Uterus (tissue), 4 donors: ENCODE measurements around the gene OTOG. TPM values are rescaled to one million over a fixed set of nuclear protein-coding genes. Genes with fewer than 3 reads are reported as not detected.

Source experiments
- DNase-seq, 2 donors: peaks; one replicate each; pipeline ENCODE4 v3.0.0-alpha.2; 2019 to 2020
- H3K27ac ChIP-seq, 2 donors: fragments of 200-600 bp; sonication (generic); 1 replicate in 1 of 2; 2 replicates in 1 of 2; pipeline ENCODE4 v1.5.1; 2016 to 2018
- H3K27me3 ChIP-seq, 2 donors: fragments of 200-600 bp; sonication (generic); one replicate each; pipeline ENCODE4 v1.5.1; 2018 to 2019; ENCODE audit warnings: control low read depth in 1 of 2
- H3K36me3 ChIP-seq, 2 donors: fragments of 200-600 bp; sonication (generic); one replicate each; pipeline ENCODE4 v1.5.1; 2019; ENCODE audit warnings: control low read depth in 1 of 2
- H3K4me1 ChIP-seq, 2 donors: fragments of 200-600 bp; sonication (generic); one replicate each; pipeline ENCODE4 v1.5.1; 2018 to 2019; ENCODE audit warnings: control low read depth in 1 of 2
- H3K4me3 ChIP-seq, 2 donors: fragments of 200-600 bp; sonication (generic); 1 replicate in 1 of 2; 2 replicates in 1 of 2; pipeline ENCODE4 v1.5.1; 2018 to 2019; ENCODE audit warnings: mild to moderate bottlenecking in 1 of 2
- H3K9me3 ChIP-seq, 2 donors: fragments of 200-600 bp; sonication (generic); one replicate each; pipeline ENCODE4 v1.5.1; 2019; ENCODE audit warnings: control low read depth in 1 of 2
- CTCF ChIP-seq, 4 experiments: fragments of 200-600 bp in 2 of 4; fragments of 450-650 bp in 2 of 4; sonication (generic) in 2 of 4; IDR thresholded peaks; one replicate each; pipeline ENCODE4 v1.5.1; 2016 to 2019; ENCODE audit warnings: antibody characterized with exemption in 4 of 4, mild to moderate bottlenecking in 2 of 4, moderate library complexity in 1 of 4
- POLR2A ChIP-seq, 2 donors: fragments of 450-650 bp; IDR thresholded peaks; one replicate each; pipeline ENCODE4 v1.6.1; 2016; ENCODE audit warnings: antibody characterized with exemption in 2 of 2, mild to moderate bottlenecking in 1 of 2, moderate library complexity in 1 of 2
- intact Hi-C: fragments of 100-400 bp; cut with DNase I; formaldehyde crosslinking; loops from one replicate; pipeline ENCODE4 v1.15.1; 2023; ENCODE audit warnings: low total_unique reads
- total RNA-seq, 4 donors: library from RNA; depleted of rRNA in 3 of 4; stranded (reverse); fragments of >200 nt in 3 of 4; gene quantifications; one replicate each; pipeline versions ENCODE4 v1.1.0 to v1.2.4, GENCODE V29; 2014 to 2023
- donor health status: DM: yes; HTN: yes; CAD: no.

The OTOG gene
- total RNA-seq, 4 donors from 2014 or later, result under 0.01 TPM; not detected in 3

- H3K4me1 ChIP-seq, result no peaks in the 10 kb centered on the region
- H3K9me3 ChIP-seq, result no peaks in the 10 kb centered on the region
- H3K27me3 ChIP-seq, result no peaks in the 10 kb centered on the region
- no peak overlapping the region for H3K27ac ChIP-seq
- intact Hi-C loops, result no loop called here
- no peak for TF ChIP-seq POLR2A (IDR thresholded peaks at IDR 0.05)
- no peak for TF ChIP-seq CTCF (IDR thresholded peaks at IDR 0.05)
- DNase-seq, result no peak
- H3K36me3 ChIP-seq, result no peaks in the 10 kb centered on the region
- no peak overlapping the region for H3K4me3 ChIP-seq
Observed at GRCh38 chr11:17631702-17632365, 84.8 kb downstream of the OTOG start.

GRCh38 chr11:17633279-17633986 is 86.4 kb downstream of the OTOG start:
- no peaks in the 10 kb centered on the region for H3K4me1 ChIP-seq
- DNase-seq, result no peak
- H3K36me3 ChIP-seq, result no peaks in the 10 kb centered on the region
- no peak overlapping the region for H3K27ac ChIP-seq
- TF ChIP-seq CTCF (IDR thresholded peaks at IDR 0.05) (no peak), POLR2A (IDR thresholded peaks at IDR 0.05) (no peak)
- no peak overlapping the region for H3K4me3 ChIP-seq
- intact Hi-C loops, result no loop called here
- no peaks in the 10 kb centered on the region for H3K9me3 ChIP-seq
- H3K27me3 ChIP-seq, result no peaks in the 10 kb centered on the region

- intact Hi-C loops, result no loop called here
- no peak for TF ChIP-seq CTCF (IDR thresholded peaks at IDR 0.05)
- TF ChIP-seq POLR2A (IDR thresholded peaks at IDR 0.05), result no peak
- Histone ChIP-seq H3K27ac (no peak overlapping the region), H3K36me3 (no peaks in the 10 kb centered on the region), H3K4me3 (no peak overlapping the region), H3K27me3 (no peaks in the 10 kb centered on the region), H3K4me1 (no peaks in the 10 kb centered on the region), H3K9me3 (no peaks in the 10 kb centered on the region)
- DNase-seq, result no peak
Observed at GRCh38 chr11:17633987-17634775, 87.1 kb downstream of the OTOG start.

GRCh38 chr11:17634776-17635550 is 87.9 kb downstream of the OTOG start:
- Histone ChIP-seq H3K36me3 (no peaks in the 10 kb centered on the region), H3K4me3 (no peak overlapping the region), H3K27ac (no peak overlapping the region), H3K4me1 (no peaks in the 10 kb centered on the region), H3K27me3 (no peaks in the 10 kb centered on the region), H3K9me3 (no peaks in the 10 kb centered on the region)
- intact Hi-C loops, result no loop called here
- no peak for TF ChIP-seq CTCF (IDR thresholded peaks at IDR 0.05)
- no peak for TF ChIP-seq POLR2A (IDR thresholded peaks at IDR 0.05)
- no peak for DNase-seq
